HepG2 (cell line): ENCODE results near the gene SAMD10. TPM values are rescaled to one million over a fixed set of nuclear protein-coding genes. Genes with fewer than 3 reads are reported as not detected.

Experiments used
- ADNP ChIP-seq: sonication (generic); formaldehyde crosslinking; IDR thresholded peaks from 2 replicates; pipeline ENCODE4 v1.4.0; 2020; ENCODE audit warnings: missing genetic modification reagents
- AHDC1 ChIP-seq: sonication (generic); formaldehyde crosslinking; IDR thresholded peaks from 2 replicates; pipeline ENCODE4 v1.5.1; 2020; ENCODE audit warnings: mild to moderate bottlenecking, missing genetic modification reagents, borderline replicate concordance
- CEBPG ChIP-seq: IDR thresholded peaks from 2 replicates; pipeline ENCODE4 v1.6.1; 2016
- KIAA2018 ChIP-seq: sonication (generic); formaldehyde crosslinking; IDR thresholded peaks from 2 replicates; pipeline ENCODE4 v1.5.0; 2020; ENCODE audit warnings: mild to moderate bottlenecking, missing genetic modification reagents, borderline replicate concordance
- MAFG ChIP-seq: sonication (generic); formaldehyde crosslinking; IDR thresholded peaks from 2 replicates; pipeline ENCODE4 v1.5.1; 2020; ENCODE audit warnings: mild to moderate bottlenecking, missing genetic modification reagents
- RARG ChIP-seq: sonication (generic); formaldehyde crosslinking; IDR thresholded peaks from 2 replicates; pipeline ENCODE4 v1.4.0; 2020; ENCODE audit warnings: low read depth, mild to moderate bottlenecking, missing genetic modification reagents
- TCF12 ChIP-seq, 2 experiments: fragments of 450-650 bp in 1 of 2; sonication (generic) in 1 of 2; formaldehyde crosslinking in 1 of 2; IDR thresholded peaks; 2 replicates each; pipeline versions ENCODE4 v1.6.1 to v1.8.0; 2017 to 2022; ENCODE audit warnings: antibody characterized with exemption in 1 of 2, mild to moderate bottlenecking in 1 of 2, missing genetic modification reagents in 1 of 2, moderate library complexity in 1 of 2
- ZBTB34 ChIP-seq: sonication (generic); formaldehyde crosslinking; IDR thresholded peaks from 2 replicates; pipeline ENCODE4 v1.8.0; 2022; ENCODE audit warnings: mild to moderate bottlenecking, missing genetic modification reagents
- ZNF317 ChIP-seq: sonication (generic); formaldehyde crosslinking; IDR thresholded peaks from 2 replicates; pipeline ENCODE4 v1.5.0; 2020; ENCODE audit warnings: mild to moderate bottlenecking, missing genetic modification reagents
- ZNF567 ChIP-seq: sonication (generic); formaldehyde crosslinking; IDR thresholded peaks from 2 replicates; pipeline ENCODE4 v1.8.1; 2023; ENCODE audit warnings: mild to moderate bottlenecking, missing genetic modification reagents, borderline replicate concordance
- ZNF598 ChIP-seq: sonication (generic); formaldehyde crosslinking; IDR thresholded peaks from 2 replicates; pipeline ENCODE4 v1.5.1; 2020; ENCODE audit warnings: mild to moderate bottlenecking, missing genetic modification reagents, borderline replicate concordance
- ZNF652 ChIP-seq: IDR thresholded peaks from 2 replicates; pipeline ENCODE4 v1.6.1; 2016; ENCODE audit warnings: low read depth, borderline replicate concordance
- polyA plus RNA-seq, 8 experiments: library from polyadenylated mRNA; depleted of rRNA in 3 of 8; stranded (reverse) in 7 of 8; unstranded in 1 of 8; fragments of >200 nt; fragmentation: Illumina TruSeq in 4 of 8; extraction: Trizol in 4 of 8; gene quantifications; 2 replicates each; pipeline versions ENCODE4 v1.2.1 to v1.2.3, GENCODE V29; 2011 to 2016; ENCODE audit warnings: low read depth in 4 of 8, missing spikeins in 1 of 8, mixed read lengths in 1 of 8; ENCODE audit not compliant: insufficient read depth in 1 of 8
- total RNA-seq, 5 experiments: library from RNA; depleted of rRNA; stranded (reverse); fragments of >200 nt; fragmentation: Illumina TruSeq; extraction: Trizol; gene quantifications; 2 replicates each; pipeline ENCODE4 v1.2.3, GENCODE V29; 2016; ENCODE audit warnings: low read depth in 1 of 5

The SAMD10 gene
- total and polyA plus RNA-seq, 2 of the 13 experiments (the other 11 are each of a cell fraction or from before 2014, with no cell fraction given): 6.1 to 11.0 TPM

GRCh38 chr20:63980806-63981728 is 1.6 kb upstream of the SAMD10 start, which contains the start of gene PRPF6 (continued):
- TF ChIP-seq KIAA2018: no peak
- peak; percentile 58; the same call in 1 of the 2 replicates for TF ChIP-seq AHDC1 (CRISPR knock-in tag)
- TF ChIP-seq ZNF567 (CRISPR knock-in tag): peak; percentile 96; the same call in 1 of the 2 replicates
- peak; percentile 96 for TF ChIP-seq ZNF598 (CRISPR knock-in tag)
- TF ChIP-seq TCF12 (IDR thresholded peaks at IDR 0.05): no peak
- TF ChIP-seq TCF12 (CRISPR knock-in tag; IDR thresholded peaks at IDR 0.05): peak; percentile 94; the same call in 1 of the 2 replicates
- no peak for TF ChIP-seq MAFG (CRISPR knock-in tag)
- TF ChIP-seq ZNF317 (CRISPR knock-in tag): peak; percentile 94
- peak; percentile 60 for TF ChIP-seq CEBPG (CRISPR knock-in tag)
- peak; percentile 53; the same call in 1 of the 2 replicates for TF ChIP-seq ZNF652 (CRISPR knock-in tag)
- TF ChIP-seq ZBTB34: peak; percentile 59; the same call in 1 of the 2 replicates
- no peak for TF ChIP-seq ADNP (CRISPR knock-in tag)
- no peak for TF ChIP-seq RARG (CRISPR knock-in tag)
